HG02623 (cell line): Measurements from ENCODE around the gene RRAS2.

Experiments
- ATAC-seq: cut with Tn5 transposase; IDR thresholded peaks from one replicate; pipeline ENCODE4 v1.9.1; 2021; ENCODE audit warnings: moderate library complexity; ENCODE audit not compliant: unreplicated experiment

Gene RRAS2

DNA sequence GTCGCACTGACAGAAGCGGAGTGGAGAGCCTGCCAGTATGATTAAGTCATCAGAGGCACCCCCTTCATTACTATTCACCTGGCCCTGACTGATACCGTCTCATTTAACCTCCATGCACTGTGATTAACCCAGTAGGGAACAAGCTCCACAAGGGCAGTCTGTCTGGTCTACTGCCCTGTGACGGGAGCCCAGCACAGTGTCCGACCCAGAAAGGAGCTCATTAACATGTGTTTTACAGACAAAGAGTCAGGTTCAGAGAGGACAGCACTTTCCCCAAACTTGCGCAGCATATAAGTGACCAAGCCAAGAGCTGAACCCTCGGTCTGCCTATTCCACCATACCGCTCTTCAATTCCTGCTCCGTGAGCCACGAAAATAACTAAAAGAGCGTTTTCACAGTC is 129.5 kb downstream of the RRAS2 start:
- no peak for ATAC-seq

- no peak for ATAC-seq
These were observed 130.6 kb downstream of the RRAS2 start for GRCh38 chr11:14228356-14228755.
